Measurements from ENCODE around the gene SYNGR4. TPM values are rescaled to one million over a fixed set of nuclear protein-coding genes. Genes with fewer than 3 reads are reported as not detected.

The SYNGR4 gene
- total RNA-seq, 1 experiment from 2014 or later: not detected

DNA sequence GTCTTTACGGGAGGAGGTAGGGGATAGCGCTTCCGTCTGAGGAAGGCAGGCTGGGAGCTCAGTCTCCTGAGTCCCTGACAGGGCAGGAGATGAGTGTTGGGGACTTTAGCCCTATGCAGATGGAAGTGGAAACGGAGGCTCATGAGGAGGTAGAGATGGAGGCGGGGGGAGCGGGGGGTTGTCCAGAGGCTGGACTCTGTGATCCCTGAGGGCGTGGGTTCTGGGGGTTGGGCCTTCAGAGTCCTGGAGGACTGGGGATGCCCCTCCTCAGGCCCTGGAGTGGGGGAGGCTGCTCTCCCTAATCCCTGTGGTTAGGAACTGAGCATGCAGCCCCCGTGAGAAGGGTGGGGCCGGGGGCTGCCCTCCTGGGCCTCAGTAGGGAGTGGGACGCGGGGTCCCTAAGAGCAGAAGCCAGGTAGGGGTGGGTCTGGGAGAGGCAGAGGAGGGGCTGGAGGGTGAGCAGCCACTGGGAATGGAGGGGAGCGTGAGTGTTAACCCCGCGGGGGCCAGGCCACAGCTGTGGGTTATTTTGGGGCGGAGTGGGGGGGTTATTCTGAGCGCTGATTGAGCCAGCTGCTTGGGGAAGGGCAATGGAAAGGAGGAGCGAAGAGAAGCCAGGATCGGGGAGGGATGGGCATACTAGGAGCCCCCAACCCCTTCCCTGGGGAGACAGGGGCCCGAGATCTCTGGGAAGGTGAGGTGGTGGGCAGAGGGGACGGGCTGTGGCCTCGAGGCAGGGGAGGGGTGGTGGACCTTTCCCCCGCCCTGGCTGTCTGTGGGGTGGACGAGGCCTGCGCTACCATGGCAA, 32.1 kb downstream of the SYNGR4 start:
- ChIA-PET POLR2A (interaction anchor here (1.2 kb wide), 1 partner anchor 9 kb away, joined by 3 read pairs; no protein-coding TSS in a partner anchor), CTCF (interaction anchor here (0.6 to 1.4 kb wide), 5 partner anchors 10 to 316 kb away, joined by 3 to 5 read pairs (median 5); no protein-coding TSS in a partner anchor)
- peak overlapping the region; percentile 59 for H3K4me3 Mint-ChIP-seq
- peaks cover 63% of the 10 kb centered on the region for H3K4me1 Mint-ChIP-seq
- H3K27me3 Mint-ChIP-seq (ENCODE audit: low read depth): peaks cover 60% of the 10 kb centered on the region
- H3K36me3 Mint-ChIP-seq: no peaks in the 10 kb centered on the region
- 0 out of 2 replicates have a peak, but pooled peaks have one; percentile 8 for TF ChIP-seq ZNF121 (CRISPR knock-in tag; IDR thresholded peaks at IDR 0.05)
- no peak for TF ChIP-seq STAT6 (CRISPR knock-in tag; conservative IDR thresholded peaks at IDR 0.05; ENCODE audit: low read depth)
- TF ChIP-seq FOXP1 (CRISPR knock-in tag; IDR thresholded peaks at IDR 0.05; ENCODE audit: borderline replicate concordance): 0 out of 2 replicates have a peak, but pooled peaks have one; percentile 46
- ATAC-seq (no peak), DNase-seq (ENCODE audit: low spot score) (no peak)
- H3K27ac Mint-ChIP-seq: no peak overlapping the region
- H3K9me3 Mint-ChIP-seq: no peaks in the 10 kb centered on the region

DNA sequence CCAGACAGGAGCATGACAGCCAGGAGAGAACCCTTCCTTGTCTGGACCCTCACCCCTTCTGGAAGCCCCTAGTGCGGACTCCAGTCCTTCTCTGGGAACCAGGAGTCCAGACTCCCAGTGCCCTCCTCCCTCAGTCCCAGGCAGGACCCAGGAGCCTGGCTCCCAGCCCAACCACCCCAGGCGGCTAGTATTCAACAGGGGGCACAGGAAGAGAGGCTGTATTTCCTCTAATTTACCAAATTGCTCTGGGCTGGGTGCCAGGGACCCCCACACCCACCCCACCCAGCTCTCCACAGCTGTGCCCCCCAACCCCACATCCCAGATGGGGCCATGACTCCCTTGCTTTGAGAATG, 32.6 kb downstream of the SYNGR4 start:
- no peak overlapping the region for H3K4me3 Mint-ChIP-seq
- H3K27ac Mint-ChIP-seq: no peak overlapping the region
- ATAC-seq (no peak), DNase-seq (ENCODE audit: low spot score) (no peak)
- peaks cover 65% of the 10 kb centered on the region for H3K4me1 Mint-ChIP-seq
- peaks cover 57% of the 10 kb centered on the region for H3K27me3 Mint-ChIP-seq (ENCODE audit: low read depth)
- ChIA-PET CTCF (no interaction called here), POLR2A (no interaction called here)
- TF ChIP-seq CBFB (CRISPR knock-in tag; IDR thresholded peaks at IDR 0.05; ENCODE audit: low read depth) (no peak), ATF1 (CRISPR knock-in tag; IDR thresholded peaks at IDR 0.05) (no peak), RELA (CRISPR knock-in tag; IDR thresholded peaks at IDR 0.05; ENCODE audit: borderline replicate concordance) (no peak), ARID4B (CRISPR knock-in tag; IDR thresholded peaks at IDR 0.05; ENCODE audit: borderline replicate concordance) (no peak), ZNF671 (CRISPR knock-in tag; IDR thresholded peaks at IDR 0.05) (no peak), ZNF423 (CRISPR knock-in tag; IDR thresholded peaks at IDR 0.05) (no peak), CREM (CRISPR knock-in tag; IDR thresholded peaks at IDR 0.05) (no peak), CDX4 (CRISPR knock-in tag; IDR thresholded peaks at IDR 0.05; ENCODE audit: borderline replicate concordance) (no peak), JUN (CRISPR knock-in tag; IDR thresholded peaks at IDR 0.05) (no peak), NFATC4 (CRISPR knock-in tag; IDR thresholded peaks at IDR 0.05) (no peak), SMAD4 (CRISPR knock-in tag; IDR thresholded peaks at IDR 0.05) (no peak), ZNF219 (CRISPR knock-in tag; IDR thresholded peaks at IDR 0.05; ENCODE audit: borderline replicate concordance) (no peak), PRRX2 (CRISPR knock-in tag; IDR thresholded peaks at IDR 0.05) (no peak), NR3C1 (CRISPR knock-in tag; conservative IDR thresholded peaks at IDR 0.05; ENCODE audit: low read depth) (no peak)
- TF ChIP-seq, protein P1, sequence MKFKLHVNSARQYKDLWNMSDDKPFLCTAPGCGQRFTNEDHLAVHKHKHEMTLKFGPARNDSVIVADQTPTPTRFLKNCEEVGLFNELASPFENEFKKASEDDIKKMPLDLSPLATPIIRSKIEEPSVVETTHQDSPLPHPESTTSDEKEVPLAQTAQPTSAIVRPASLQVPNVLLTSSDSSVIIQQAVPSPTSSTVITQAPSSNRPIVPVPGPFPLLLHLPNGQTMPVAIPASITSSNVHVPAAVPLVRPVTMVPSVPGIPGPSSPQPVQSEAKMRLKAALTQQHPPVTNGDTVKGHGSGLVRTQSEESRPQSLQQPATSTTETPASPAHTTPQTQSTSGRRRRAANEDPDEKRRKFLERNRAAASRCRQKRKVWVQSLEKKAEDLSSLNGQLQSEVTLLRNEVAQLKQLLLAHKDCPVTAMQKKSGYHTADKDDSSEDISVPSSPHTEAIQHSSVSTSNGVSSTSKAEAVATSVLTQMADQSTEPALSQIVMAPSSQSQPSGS (CRISPR knock-in tag; IDR thresholded peaks at IDR 0.05; ENCODE audit: borderline replicate concordance, low read depth): no peak
- TF ChIP-seq, protein P2, sequence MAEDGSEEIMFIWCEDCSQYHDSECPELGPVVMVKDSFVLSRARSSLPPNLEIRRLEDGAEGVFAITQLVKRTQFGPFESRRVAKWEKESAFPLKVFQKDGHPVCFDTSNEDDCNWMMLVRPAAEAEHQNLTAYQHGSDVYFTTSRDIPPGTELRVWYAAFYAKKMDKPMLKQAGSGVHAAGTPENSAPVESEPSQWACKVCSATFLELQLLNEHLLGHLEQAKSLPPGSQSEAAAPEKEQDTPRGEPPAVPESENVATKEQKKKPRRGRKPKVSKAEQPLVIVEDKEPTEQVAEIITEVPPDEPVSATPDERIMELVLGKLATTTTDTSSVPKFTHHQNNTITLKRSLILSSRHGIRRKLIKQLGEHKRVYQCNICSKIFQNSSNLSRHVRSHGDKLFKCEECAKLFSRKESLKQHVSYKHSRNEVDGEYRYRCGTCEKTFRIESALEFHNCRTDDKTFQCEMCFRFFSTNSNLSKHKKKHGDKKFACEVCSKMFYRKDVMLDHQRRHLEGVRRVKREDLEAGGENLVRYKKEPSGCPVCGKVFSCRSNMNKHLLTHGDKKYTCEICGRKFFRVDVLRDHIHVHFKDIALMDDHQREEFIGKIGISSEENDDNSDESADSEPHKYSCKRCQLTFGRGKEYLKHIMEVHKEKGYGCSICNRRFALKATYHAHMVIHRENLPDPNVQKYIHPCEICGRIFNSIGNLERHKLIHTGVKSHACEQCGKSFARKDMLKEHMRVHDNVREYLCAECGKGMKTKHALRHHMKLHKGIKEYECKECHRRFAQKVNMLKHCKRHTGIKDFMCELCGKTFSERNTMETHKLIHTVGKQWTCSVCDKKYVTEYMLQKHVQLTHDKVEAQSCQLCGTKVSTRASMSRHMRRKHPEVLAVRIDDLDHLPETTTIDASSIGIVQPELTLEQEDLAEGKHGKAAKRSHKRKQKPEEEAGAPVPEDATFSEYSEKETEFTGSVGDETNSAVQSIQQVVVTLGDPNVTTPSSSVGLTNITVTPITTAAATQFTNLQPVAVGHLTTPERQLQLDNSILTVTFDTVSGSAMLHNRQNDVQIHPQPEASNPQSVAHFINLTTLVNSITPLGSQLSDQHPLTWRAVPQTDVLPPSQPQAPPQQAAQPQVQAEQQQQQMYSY (CRISPR knock-in tag; IDR thresholded peaks at IDR 0.05): no peak
- H3K9me3 Mint-ChIP-seq: no peaks in the 10 kb centered on the region
- no peaks in the 10 kb centered on the region for H3K36me3 Mint-ChIP-seq

All from WTC11 (cell line).